SH-SY5Y (cell line): ENCODE data around the gene ESYT3.

Experiments
- GATA2 ChIP-seq: IDR thresholded peaks from 2 replicates; pipeline ENCODE4 v1.6.1; 2011; ENCODE audit warnings: mild to moderate bottlenecking, low read depth, low read length
- GATA3 ChIP-seq: IDR thresholded peaks from 2 replicates; pipeline ENCODE4 v1.6.1; 2011; ENCODE audit warnings: low read depth, mild to moderate bottlenecking, low read length, moderate library complexity

Gene ESYT3

GRCh38 chr3:138400651-138401070 lies 33.8 kb upstream of the ESYT3 start:
- no peak for TF ChIP-seq GATA3

GRCh38 chr3:138401834-138402233 lies 32.6 kb upstream of the ESYT3 start:
- no peak for TF ChIP-seq GATA3
- TF ChIP-seq GATA2: no peak

- TF ChIP-seq GATA3: no peak
- TF ChIP-seq GATA2: no peak
These were observed 30.3 kb upstream of the ESYT3 start for GRCh38 chr3:138404121-138404520.

GRCh38 chr3:138405001-138405400 lies 29.4 kb upstream of the ESYT3 start:
- no peak for TF ChIP-seq GATA3
- TF ChIP-seq GATA2: no peak

- TF ChIP-seq GATA3: no peak
- no peak for TF ChIP-seq GATA2
These were observed 28.9 kb upstream of the ESYT3 start for GRCh38 chr3:138405486-138405885.

GRCh38 chr3:138406606-138407005 lies 27.8 kb upstream of the ESYT3 start:
- no peak for TF ChIP-seq GATA2
- no peak for TF ChIP-seq GATA3

GRCh38 chr3:138407236-138407907 lies 27.0 kb upstream of the ESYT3 start:
- TF ChIP-seq GATA2 (no peak), GATA3 (no peak)

GRCh38 chr3:138408751-138409570 lies 25.5 kb upstream of the ESYT3 start:
- TF ChIP-seq GATA3: no peak
- TF ChIP-seq GATA2: no peak

- no peak for TF ChIP-seq GATA2
- TF ChIP-seq GATA3: no peak
These were observed 21.4 kb upstream of the ESYT3 start for GRCh38 chr3:138412821-138413551.

GRCh38 chr3:138417559-138417982 lies 16.8 kb upstream of the ESYT3 start:
- no peak for TF ChIP-seq GATA3
- TF ChIP-seq GATA2: no peak

- TF ChIP-seq GATA2: no peak
- TF ChIP-seq GATA3: no peak
These were observed 15.7 kb upstream of the ESYT3 start for GRCh38 chr3:138418601-138419206.

- TF ChIP-seq GATA2 (no peak), GATA3 (no peak)
These were observed 11.1 kb upstream of the ESYT3 start for GRCh38 chr3:138423316-138423715.

- TF ChIP-seq GATA2: no peak
- TF ChIP-seq GATA3: no peak
These were observed 10.1 kb upstream of the ESYT3 start for GRCh38 chr3:138424323-138424722.

- TF ChIP-seq GATA2: no peak
- no peak for TF ChIP-seq GATA3
These were observed 8.2 kb upstream of the ESYT3 start for GRCh38 chr3:138426211-138426610.
